ENCODE measurements around the gene SSC4D.
"Not testable (repeated sequence)": the region's sequence is repeated elsewhere in the genome, so short reads cannot be mapped to it uniquely, and the experiment has no call there.

SSC4D gene

GRCh38 chr7:76381814-76382213, 27.7 kb downstream of the SSC4D start:
- no peak for DNase-seq

DNA sequence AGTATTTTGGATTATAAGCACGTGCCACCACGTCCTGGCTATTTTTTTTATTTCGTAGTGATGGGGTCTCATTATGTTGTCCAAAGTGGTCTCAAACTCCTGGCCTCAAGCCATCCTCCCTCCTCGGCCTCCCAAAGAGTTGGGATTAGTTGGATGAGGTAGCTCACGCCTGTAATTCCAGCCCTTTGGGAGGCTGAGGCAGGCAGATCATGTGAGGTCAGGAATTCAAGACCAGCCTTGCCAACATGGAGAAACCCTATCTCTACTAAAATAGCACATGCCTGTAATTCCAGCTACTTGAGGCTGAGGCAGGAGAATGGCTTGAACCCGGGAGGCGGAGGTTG, 28.9 kb downstream of the SSC4D start:
- no peak for DNase-seq

DNA sequence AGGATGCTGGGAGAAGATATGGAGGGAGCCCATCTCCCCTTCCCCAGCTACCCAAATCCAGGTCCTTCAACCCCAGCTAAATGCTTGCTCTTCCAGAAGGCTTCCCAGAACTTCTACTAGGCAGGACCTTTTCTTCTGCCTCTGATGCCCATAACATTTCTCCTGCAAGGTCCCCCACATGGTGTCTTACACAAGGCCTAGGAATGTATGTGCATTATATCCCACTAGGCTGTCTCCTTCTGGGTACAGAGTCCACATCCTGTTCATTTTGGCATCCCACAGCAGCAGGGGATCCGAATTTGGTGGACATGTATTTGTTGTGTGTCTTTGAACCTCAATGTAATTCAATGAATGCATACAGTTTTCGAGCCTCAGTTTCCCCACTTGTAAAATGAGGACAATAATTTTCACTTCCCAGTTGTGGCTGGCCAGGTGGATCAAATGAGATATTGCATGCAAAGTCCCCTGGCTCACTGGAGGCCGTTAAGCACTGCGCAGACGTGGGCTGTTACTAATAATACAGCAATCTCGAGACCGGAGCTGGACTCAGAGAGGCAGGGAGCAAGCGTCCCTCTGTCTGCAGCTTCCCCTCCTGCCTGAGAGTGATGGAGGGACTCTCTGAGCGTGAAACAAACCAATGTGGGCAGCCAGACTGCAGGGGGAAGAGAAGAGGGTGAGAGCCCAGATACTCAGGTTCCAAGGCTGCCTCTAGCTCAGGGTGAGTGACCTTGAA, 32.1 kb downstream of the SSC4D start:
- no peak for DNase-seq

- DNase-seq: no peak
These were observed 34.2 kb downstream of the SSC4D start for GRCh38 chr7:76375251-76375650.

DNA sequence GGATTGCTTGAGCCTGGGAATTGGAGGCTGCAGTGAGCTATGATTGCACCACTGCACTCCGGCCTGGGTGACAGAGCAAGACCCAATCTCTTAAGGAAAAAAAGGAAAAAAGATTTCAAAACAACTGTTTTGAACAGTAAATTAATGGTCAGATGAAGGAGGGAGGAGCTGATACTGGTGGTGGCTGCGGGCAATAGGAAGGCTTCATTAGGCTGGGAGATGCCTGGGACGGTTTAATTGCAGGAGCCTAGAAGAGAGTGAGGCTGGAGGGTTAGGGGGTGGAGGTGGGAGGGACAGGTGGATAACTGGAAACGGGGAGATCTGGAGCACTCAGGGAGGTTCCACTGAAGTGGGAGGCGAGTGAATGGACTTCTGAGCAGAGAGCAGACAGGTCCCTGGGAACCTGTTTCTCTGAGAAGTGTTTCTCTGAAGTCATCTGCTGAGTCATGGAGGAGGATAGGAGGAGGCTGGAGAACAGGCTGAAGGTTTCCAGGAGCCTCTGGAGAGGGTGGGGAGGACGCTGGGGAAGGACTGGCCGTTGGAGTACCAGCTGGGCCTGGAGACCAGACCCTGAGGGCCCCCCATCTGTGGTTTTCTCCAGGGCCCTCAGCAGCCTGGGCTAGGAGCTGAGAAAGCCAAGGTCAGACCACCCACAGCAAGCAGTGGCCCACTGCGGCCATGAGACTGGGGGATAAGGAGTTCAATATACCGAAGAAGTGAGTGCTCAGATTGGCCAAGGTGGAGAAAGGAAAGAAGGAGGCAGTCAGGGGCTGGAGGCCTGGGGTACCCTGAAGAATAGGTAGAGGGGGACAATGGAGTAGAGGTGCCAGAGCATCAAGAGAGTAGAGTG, 36.3 kb downstream of the SSC4D start:
- DNase-seq: no peak

DNA sequence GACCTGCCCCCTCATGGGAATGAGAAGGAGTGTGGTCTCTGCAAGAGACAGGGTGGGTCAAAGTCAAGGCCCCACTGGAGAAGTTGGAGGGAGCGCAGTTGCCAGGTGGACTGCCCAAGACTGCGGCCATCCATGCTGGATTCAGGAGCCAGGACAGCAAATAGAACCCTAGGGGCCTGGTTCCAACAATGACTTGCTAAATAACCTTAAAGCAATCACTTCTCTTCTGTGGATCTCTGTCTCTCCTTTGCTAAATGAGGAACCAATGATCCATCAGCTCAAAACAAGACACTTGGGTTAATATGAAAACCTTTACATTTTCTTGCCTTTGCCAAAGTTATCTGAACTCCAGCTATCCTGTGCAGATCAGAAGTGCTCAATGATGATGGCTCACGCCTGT, 38.1 kb downstream of the SSC4D start:
- DNase-seq: no peak

GRCh38 chr7:76369018-76369417, 40.5 kb downstream of the SSC4D start:
- DNase-seq: no peak

- DNase-seq: no peak
These were observed 41.3 kb downstream of the SSC4D start for GRCh38 chr7:76368190-76368589.

GRCh38 chr7:76364198-76364584, 45.3 kb downstream of the SSC4D start:
- DNase-seq: no peak

- not testable (repeated sequence) for DNase-seq
These were observed 45.7 kb downstream of the SSC4D start for GRCh38 chr7:76363754-76364153.

- DNase-seq: no peak
These were observed 49.4 kb downstream of the SSC4D start for GRCh38 chr7:76359978-76360638.

DNA sequence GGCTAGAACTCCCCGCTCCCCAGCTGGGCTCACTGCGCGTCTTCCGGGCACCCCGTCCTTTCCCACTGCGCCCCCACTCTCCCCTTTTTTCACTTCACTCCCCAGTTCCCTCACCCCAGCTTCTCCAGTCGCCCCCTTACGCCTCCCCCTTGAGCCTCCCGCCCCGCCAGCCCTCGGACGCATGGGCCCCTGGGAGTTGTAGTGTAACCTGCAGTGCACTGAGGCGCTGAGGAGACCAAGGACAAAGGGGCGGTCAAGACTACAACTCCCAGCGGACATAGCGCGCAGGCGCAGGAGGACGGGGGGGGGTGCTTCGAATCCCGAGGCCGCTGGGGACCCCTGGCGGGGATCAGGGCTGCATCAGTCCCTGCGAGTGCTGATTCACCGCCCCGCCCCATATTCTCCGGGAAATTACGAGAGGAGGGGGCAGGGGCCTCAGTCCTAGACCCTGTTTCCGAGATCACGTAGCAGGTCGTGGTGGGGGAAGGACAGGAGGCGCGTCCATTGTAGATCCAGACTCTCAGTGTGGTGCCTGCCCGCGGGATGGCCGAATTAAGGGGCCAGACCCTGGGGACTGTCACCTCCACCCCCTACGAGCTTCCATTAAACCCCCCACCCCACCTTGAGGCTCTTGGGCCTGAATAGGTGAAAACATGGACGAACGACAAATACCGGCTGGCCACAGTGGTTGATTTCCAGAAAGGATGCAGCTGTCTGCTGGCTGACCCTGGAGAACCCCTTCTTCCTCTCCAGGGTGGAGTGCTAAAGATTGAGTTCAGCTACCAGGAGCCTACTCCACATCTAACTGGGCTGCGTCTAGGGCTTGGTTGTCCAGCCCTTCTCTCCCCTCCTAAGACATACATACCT, 50.2 kb downstream of the SSC4D start:
- DNase-seq: peak; percentile 97 to 98

DNA sequence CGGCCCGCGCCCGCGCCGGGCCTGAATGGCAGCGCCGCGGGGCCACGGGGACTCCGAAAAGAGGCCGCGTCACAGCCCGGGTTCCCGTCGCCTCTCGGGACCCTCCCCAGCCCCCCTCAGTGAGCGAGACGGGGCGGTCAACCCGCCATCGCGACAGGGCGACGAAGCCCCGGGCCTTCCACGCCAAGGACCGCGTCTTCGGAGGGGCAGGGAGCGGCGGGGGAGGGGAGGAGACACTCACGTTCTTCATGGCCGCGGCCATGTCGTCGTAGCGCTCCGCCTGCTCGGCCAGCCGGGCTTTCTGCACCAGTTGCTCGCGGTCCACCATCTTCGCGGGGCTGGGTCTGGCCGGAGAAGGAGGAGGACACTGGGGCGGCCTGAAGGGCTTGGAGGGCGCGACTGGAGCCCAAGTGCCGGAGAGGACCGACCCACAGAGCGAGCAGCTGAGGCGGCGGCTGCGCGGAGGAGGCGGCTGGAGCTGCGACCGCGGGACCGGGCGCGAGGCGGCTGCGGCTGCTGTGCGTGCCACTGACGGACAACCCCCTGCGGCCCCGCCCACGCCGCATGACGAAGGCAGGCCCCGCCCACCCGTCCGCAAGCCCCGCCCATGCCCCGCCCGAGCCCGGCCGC, 50.9 kb downstream of the SSC4D start, which contains the start of gene YWHAG:
YWHAG (minus strand) TSS at position 511 of the 630 bp plus-strand sequence; CDS start at position 328, 183 bp downstream.
- DNase-seq: peak; percentile 86 to 87

GRCh38 chr7:76358011-76358480, 51.5 kb downstream of the SSC4D start:
- peak; percentile 40 to 59 for DNase-seq

DNA sequence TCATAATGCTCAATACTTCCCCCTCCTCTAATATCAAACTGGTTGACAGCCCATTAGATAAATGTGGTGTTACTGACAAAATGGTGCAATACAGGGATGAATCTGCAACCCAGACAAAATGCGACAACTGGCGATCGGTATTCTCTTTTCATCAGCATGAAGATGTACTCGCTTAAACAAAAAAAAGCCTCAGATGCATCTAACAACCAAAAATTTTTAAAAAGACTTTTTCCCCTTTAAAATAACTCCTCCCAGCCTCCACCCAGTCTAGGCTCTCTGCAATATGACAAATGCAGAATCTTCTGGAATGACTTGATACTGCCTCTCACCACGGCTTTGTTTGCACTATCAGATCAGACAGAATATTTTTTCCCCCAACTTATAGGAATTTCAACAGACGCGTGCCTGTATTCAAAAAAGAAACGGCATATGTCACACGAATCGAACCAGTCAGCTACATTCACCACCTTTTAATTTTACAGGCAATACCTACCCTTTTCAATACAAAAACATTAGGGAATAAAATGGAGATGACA, 52.0 kb downstream of the SSC4D start:
- DNase-seq: no peak

DNA sequence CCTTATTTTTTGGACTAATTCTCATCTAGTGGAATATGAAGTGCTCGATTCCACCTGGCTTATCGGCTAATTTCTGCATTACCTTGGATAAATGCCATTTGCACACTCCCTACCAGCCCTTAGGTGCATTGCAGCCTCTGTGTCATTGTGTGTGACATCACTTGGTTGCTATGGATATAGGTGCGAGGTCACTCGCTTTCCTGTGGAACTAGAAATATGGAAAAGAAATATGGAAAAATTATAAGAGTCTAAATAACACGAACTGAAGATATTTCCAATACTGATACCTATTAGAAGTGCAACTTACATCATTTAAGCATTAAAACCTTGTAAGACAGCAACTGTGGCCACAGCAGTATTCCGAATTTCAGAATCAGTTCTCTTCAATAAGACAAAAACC, 52.7 kb downstream of the SSC4D start:
- DNase-seq: no peak

DNA sequence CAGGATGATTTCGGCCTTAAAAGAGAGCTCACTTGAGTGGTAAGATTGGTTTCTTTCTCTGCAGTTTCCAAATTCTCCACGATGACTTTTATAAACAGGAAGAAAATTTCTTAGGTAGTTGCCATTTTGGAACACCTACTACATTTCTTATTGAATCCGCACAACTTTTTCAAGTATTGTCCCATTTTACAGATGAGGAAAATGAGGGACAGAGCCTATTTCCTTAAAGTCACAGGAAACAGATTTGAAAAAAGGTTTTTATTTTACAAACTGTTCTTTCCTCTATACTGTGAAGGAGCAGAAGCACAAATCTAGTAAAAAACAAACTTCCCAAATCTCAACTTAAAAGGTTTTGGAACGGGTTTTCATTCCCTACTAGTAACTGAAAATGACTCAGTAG, 53.4 kb downstream of the SSC4D start:
- DNase-seq: no peak

- no peak for DNase-seq
These were observed 54.3 kb downstream of the SSC4D start for GRCh38 chr7:76354981-76355730.

DNA sequence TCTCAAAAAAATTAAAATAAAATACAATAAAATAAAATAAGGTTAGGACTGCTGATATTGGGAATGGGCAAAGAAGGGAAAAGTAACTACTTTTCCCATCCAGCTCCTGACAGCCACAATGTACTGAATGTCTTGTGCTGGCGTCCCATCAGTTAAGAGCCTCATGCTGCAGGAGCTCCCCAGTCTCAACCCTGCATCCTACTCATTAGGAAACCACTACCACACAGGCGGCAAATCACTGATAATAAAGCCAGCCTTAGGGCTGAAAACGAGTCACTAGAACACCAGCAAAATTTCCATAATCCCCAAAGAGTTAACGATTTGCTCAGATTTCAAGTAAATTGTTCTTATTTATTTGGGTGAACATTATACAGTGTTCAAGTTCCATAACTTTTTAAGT, 55.0 kb downstream of the SSC4D start:
- no peak for DNase-seq

- DNase-seq: no peak
These were observed 55.8 kb downstream of the SSC4D start for GRCh38 chr7:76353744-76354143.

DNA sequence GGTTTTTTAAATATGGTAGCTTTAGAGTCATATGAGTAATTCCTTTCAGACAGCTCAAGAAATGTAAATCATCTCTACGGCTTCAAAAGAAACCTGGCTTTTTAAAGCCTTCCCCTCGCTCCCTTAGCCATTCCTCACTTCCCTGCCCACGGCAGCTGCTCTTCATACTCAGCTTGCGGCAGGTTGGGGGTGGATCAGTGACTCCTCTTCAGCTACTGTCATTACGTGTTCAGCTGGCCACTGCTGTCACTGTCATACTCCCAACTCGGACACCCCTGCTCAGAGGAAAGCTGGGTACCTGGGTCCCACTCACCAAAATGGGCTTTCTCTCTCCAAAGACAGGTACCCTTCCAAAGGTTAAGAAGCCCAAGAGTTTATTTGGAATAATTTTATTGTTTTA, 57.3 kb downstream of the SSC4D start:
- no peak for DNase-seq
